GM12892 (cell line): ENCODE data around the gene ZNF362.

Experiments
- POLR2A ChIP-seq: IDR thresholded peaks from 2 replicates; pipeline ENCODE4 v1.6.1; 2011; ENCODE audit warnings: low read depth, low read length, control low read depth
- POLR2AphosphoS5 ChIP-seq: IDR thresholded peaks from 2 replicates; pipeline ENCODE4 v1.6.1; 2011; ENCODE audit warnings: low read depth, low read length, control low read depth

DNA sequence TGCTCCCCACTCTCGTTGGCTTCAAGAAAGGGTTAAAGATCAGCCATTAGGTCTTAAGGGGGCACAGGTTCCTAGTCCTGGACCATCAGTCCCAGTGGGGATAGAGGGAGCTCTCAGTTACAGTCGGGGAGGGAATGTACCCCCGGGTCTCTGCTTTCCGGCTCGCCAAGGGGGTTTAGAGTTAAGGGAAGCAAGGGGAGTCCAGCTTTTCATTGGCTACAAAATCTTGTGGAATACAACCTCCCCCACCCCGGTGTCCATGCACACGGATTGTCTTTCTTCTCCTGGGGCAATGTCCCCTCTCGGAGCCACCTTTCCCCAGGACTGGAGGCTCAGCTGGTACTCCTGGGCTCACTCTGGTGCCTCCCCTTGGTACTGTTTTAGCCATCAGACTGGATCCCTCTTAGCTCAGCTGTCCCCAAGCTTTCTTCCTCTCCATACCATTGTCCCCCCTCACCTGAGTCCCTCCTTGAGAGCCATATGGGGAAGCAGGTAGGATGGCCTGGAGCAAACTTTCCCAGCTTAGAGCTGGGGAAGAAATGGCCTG, 64.4 kb downstream of the ZNF362 start, which contains the start of gene A3GALT2:
- TF ChIP-seq POLR2AphosphoS5 = no peak
- TF ChIP-seq POLR2A = no peak
